IPS-15b (cell line): ENCODE results near the gene SOCS1.

Source experiments
- H3K27me3 ChIP-seq: one replicate; pipeline ENCODE4 v1.6.1; 2013; ENCODE audit warnings: low read length; ENCODE audit not compliant: control insufficient read depth, insufficient read depth
- H3K36me3 ChIP-seq: one replicate; pipeline ENCODE4 v1.6.1; 2013; ENCODE audit warnings: low read length; ENCODE audit not compliant: control insufficient read depth, insufficient read depth
- H3K4me1 ChIP-seq: one replicate; pipeline ENCODE4 v1.6.1; 2013; ENCODE audit warnings: mild to moderate bottlenecking, low read length; ENCODE audit not compliant: control insufficient read depth, insufficient read depth
- H3K4me3 ChIP-seq: one replicate; pipeline ENCODE4 v1.5.1; 2013; ENCODE audit warnings: low read depth, low read length
- H3K9ac ChIP-seq: one replicate; pipeline ENCODE4 v1.6.1; 2013; ENCODE audit warnings: low read depth, mild to moderate bottlenecking, low read length
- H3K9me3 ChIP-seq: one replicate; pipeline ENCODE4 v1.6.1; 2013; ENCODE audit warnings: mild to moderate bottlenecking, low read length; ENCODE audit not compliant: control insufficient read depth, insufficient read depth

Gene SOCS1

GRCh38 chr16:11278681-11279628 lies 23.0 kb upstream of the SOCS1 start:
- H3K9ac ChIP-seq: no peak overlapping the region
- H3K36me3 ChIP-seq: no peaks in the 10 kb centered on the region
- no peaks in the 10 kb centered on the region for H3K9me3 ChIP-seq
- no peaks in the 10 kb centered on the region for H3K27me3 ChIP-seq
- no peak overlapping the region for H3K4me3 ChIP-seq
- no peaks in the 10 kb centered on the region for H3K4me1 ChIP-seq

- Histone ChIP-seq H3K4me3 (no peak overlapping the region), H3K9ac (no peak overlapping the region), H3K36me3 (no peaks in the 10 kb centered on the region), H3K4me1 (no peaks in the 10 kb centered on the region), H3K9me3 (no peaks in the 10 kb centered on the region), H3K27me3 (no peaks in the 10 kb centered on the region)
Measured at GRCh38 chr16:11277607-11278337, 21.8 kb upstream of the SOCS1 start.

- H3K9ac ChIP-seq: no peak overlapping the region
- no peak overlapping the region for H3K4me3 ChIP-seq
- no peaks in the 10 kb centered on the region for H3K27me3 ChIP-seq
- H3K4me1 ChIP-seq: no peaks in the 10 kb centered on the region
- H3K36me3 ChIP-seq: no peaks in the 10 kb centered on the region
- H3K9me3 ChIP-seq: no peaks in the 10 kb centered on the region
Measured at GRCh38 chr16:11276896-11277593, 21.0 kb upstream of the SOCS1 start.

GRCh38 chr16:11276143-11276895 lies 20.3 kb upstream of the SOCS1 start, which contains the start of gene PRM2:
Gene PRM2 (minus strand): TSS chr16:11276480. CDS start chr16:11276370, 110 bp downstream.
- H3K9me3 ChIP-seq: no peaks in the 10 kb centered on the region
- no peak within 1 kb of the TSS for H3K4me3 ChIP-seq
- H3K36me3 ChIP-seq: no peaks in the 10 kb centered on the region
- no peak within 1 kb of the TSS for H3K9ac ChIP-seq
- no peaks in the 10 kb centered on the region for H3K27me3 ChIP-seq
- H3K4me1 ChIP-seq: no peaks in the 10 kb centered on the region

GRCh38 chr16:11274964-11275363 lies 19.0 kb upstream of the SOCS1 start:
- Histone ChIP-seq H3K9ac (no peak overlapping the region), H3K9me3 (no peaks in the 10 kb centered on the region), H3K27me3 (no peaks in the 10 kb centered on the region), H3K4me3 (no peak overlapping the region), H3K36me3 (no peaks in the 10 kb centered on the region), H3K4me1 (no peaks in the 10 kb centered on the region)

GRCh38 chr16:11273721-11274324 lies 17.8 kb upstream of the SOCS1 start:
- Histone ChIP-seq H3K4me3 (no peak overlapping the region), H3K4me1 (no peaks in the 10 kb centered on the region), H3K9ac (no peak overlapping the region), H3K27me3 (no peaks in the 10 kb centered on the region), H3K36me3 (no peaks in the 10 kb centered on the region), H3K9me3 (no peaks in the 10 kb centered on the region)

GRCh38 chr16:11272921-11273720 lies 17.1 kb upstream of the SOCS1 start, which contains the start of gene PRM3:
Gene PRM3 (minus strand): TSS chr16:11273629. CDS start chr16:11273595, 34 bp downstream.
- no peaks in the 10 kb centered on the region for H3K27me3 ChIP-seq
- H3K9ac ChIP-seq: no peak within 1 kb of the TSS
- no peaks in the 10 kb centered on the region for H3K36me3 ChIP-seq
- no peak within 1 kb of the TSS for H3K4me3 ChIP-seq
- no peaks in the 10 kb centered on the region for H3K9me3 ChIP-seq
- H3K4me1 ChIP-seq: no peaks in the 10 kb centered on the region

- Histone ChIP-seq H3K36me3 (no peaks in the 10 kb centered on the region), H3K4me3 (no peak overlapping the region), H3K27me3 (no peaks in the 10 kb centered on the region), H3K4me1 (no peaks in the 10 kb centered on the region), H3K9ac (no peak overlapping the region), H3K9me3 (no peaks in the 10 kb centered on the region)
Measured at GRCh38 chr16:11272484-11272883, 16.5 kb upstream of the SOCS1 start.

GRCh38 chr16:11271610-11272009 lies 15.6 kb upstream of the SOCS1 start:
- no peak overlapping the region for H3K4me3 ChIP-seq
- no peaks in the 10 kb centered on the region for H3K36me3 ChIP-seq
- H3K9ac ChIP-seq: no peak overlapping the region
- no peaks in the 10 kb centered on the region for H3K27me3 ChIP-seq
- H3K9me3 ChIP-seq: no peaks in the 10 kb centered on the region
- no peaks in the 10 kb centered on the region for H3K4me1 ChIP-seq

- no peak overlapping the region for H3K9ac ChIP-seq
- H3K36me3 ChIP-seq: no peaks in the 10 kb centered on the region
- no peaks in the 10 kb centered on the region for H3K27me3 ChIP-seq
- H3K9me3 ChIP-seq: no peaks in the 10 kb centered on the region
- no peaks in the 10 kb centered on the region for H3K4me1 ChIP-seq
- H3K4me3 ChIP-seq: no peak overlapping the region
Measured at GRCh38 chr16:11270602-11271162, 14.7 kb upstream of the SOCS1 start.
